Left renal cortex interstitium (tissue), 4 donors: Measurements from ENCODE around the gene CHST2. TPM values are rescaled to one million over a fixed set of nuclear protein-coding genes. Genes with fewer than 3 reads are reported as not detected.

Experiments
- DNase-seq, 4 donors: peaks; one replicate each; pipeline ENCODE4 v3.0.0-alpha.2; 2013; ENCODE audit warnings: low read depth in 4 of 4, low spot score in 2 of 4, missing footprints in 1 of 4
- polyA plus RNA-seq, 4 donors: library from polyadenylated mRNA; unstranded; fragments of 120-200 nt; gene quantifications; one replicate each; pipeline ENCODE4 v1.2.1, GENCODE V29; 2013; ENCODE audit not compliant: insufficient read length in 4 of 4

Gene CHST2
- polyA plus RNA-seq, 4 donors, result 23.1 to 46.6 (median 31.8) TPM

DNA sequence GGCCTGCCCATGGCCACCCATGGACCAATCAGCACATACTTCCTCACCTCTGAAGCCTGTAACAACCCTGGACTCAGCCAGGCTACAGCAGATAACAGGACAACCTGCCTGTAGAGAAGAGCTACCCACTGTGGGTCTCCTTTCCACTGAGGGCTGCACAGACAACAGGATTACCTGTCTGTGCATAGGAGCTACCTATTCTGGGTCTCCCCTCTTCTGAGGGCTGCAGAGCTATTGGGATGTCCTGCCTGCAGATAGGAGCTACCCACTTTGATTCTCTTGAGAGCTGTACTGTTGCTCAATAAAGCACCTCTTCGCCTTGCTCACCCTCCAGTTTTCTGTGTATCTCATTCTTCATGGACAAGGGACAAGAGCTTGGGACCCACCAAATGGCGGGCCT lies 23.8 kb upstream of the CHST2 start:
- no peak for DNase-seq

DNA sequence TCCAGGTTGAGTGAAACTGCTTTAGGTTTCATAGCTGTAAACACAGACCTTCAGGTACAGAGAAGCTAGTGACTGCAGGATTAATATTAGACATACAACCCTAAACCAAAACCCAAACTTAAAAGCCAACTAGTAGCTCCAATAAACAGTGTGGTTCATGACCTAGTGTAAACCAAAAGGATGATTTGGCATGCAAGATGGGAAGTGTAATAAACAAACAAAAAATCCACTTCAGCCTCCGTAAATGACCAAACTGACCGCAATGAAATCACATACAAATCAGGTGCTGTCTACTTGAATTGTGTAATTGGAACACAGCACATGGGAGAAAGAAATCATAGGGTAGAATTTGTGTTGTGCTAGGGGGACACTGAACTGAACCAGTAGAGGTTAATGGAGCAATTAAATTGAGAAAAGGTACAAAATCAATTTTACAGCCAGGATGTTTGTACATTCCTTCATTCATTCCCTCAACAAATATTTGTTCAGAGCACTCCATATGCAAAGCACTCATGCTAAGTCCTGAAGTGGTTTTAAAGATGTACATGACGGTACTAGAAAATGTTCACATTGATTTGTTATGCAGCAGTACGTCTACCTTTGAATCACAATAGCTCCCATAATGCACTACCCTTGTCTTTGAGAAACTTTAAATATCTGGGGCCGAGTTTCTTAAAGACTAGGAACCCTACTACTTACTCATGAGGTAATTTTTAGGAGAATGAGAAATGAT lies 21.4 kb upstream of the CHST2 start:
- DNase-seq, result no peak

DNA sequence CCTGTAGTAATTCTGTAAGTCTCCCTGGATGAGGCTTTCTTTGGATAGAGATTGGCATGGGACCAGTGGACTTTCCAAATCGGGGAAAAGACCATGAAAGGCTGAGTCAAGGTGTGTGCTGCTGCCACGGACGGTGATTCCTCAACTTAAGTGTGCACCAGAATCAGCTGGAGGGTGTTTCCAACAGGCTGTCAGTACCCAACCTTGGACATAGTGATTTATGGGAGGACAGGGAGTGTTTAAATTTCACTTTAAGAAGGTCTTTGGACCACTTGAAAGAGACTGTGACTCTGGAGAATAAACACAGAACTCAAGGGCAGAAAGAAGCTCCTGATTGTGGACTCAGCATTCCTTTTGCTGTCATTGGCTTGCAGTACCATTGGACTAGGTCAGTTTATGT lies 20.4 kb upstream of the CHST2 start:
- DNase-seq, result no peak

DNA sequence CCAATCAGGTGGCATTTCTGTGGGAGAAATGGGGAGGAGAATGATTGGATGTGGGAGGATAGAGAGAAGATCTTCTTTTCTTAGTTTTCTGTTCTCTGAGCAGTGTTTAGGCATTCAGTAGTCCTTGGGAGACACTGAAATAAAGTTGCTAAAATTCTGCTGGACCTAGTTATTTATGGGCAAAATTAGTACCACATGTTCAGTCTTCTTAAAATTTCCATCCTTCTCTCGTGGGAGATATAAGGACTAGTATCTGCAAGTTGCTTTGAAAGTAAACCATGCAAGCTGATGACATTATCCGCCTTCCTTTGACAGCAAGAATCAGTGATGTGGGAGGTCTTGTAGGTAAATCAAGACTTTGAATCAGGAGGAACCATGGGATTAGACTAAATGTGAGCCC lies 19.9 kb upstream of the CHST2 start:
- no peak for DNase-seq

- no peak for DNase-seq
Measured at GRCh38 chr3:143100451-143100850, 19.1 kb upstream of the CHST2 start.

DNA sequence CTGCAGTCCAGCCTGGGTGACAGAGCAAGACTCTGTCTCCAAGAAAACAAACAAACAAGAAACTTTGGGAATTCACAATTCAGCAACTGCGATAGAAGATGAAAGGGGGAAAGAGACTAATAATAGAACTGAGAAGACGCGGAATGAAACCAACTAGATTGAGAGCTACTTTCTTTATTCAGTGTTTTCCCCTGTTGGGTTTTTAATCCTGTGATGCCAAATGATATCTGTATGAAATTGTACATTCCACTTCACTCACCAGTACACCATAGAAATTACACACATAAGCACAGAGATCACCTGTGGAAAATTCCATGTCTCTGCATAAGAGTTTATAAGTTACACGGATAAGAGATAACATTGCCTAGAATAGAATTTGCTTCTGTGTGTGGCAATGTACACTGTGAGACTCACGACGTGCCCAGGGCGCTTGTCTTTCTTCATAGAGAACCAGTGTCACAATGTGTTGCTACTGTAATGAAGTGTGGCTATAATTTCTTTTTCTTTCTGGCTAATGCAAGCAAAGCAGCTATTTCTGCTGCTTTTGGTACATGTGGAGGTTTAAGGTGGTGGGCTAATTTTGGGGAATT lies 17.7 kb upstream of the CHST2 start:
- DNase-seq, result no peak

DNA sequence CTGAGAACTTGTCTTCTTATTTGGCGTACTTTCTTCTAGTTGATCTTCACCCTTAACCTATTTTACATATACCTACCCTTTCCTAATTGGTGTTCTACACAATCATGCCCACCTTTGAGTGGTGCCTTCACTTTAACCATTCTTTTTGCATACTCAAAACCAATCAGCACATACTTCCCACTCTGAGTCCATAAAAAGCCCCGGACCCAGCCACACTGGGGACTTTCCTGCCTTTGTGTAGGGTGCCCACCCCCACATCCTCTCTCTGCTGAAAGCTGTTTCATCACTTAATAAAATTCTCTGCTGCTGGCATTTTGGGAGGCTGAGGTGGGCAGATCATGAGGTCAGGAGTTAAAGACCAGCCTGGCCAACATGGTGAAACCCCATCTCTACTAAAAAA lies 15.9 kb upstream of the CHST2 start:
- DNase-seq, result no peak

DNA sequence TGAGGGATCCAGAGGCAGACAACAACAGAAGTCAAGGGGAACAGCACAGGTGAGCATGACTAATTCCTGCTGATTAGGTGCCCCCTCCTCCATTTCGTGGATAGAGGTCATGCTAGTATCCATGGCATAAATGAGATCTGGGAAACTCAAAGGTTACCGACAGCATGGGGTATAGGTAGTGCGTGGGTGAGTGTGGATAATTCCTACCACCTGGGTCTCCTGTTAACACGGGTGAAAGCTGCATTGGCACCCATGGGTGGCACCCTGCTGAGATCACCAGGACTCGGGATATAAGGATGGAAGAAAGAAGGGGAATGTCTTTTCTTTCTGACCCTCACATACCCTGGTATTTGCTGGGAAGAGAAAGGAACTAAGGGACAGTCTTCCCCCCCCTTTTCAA lies 14.4 kb upstream of the CHST2 start:
- DNase-seq, result no peak

DNA sequence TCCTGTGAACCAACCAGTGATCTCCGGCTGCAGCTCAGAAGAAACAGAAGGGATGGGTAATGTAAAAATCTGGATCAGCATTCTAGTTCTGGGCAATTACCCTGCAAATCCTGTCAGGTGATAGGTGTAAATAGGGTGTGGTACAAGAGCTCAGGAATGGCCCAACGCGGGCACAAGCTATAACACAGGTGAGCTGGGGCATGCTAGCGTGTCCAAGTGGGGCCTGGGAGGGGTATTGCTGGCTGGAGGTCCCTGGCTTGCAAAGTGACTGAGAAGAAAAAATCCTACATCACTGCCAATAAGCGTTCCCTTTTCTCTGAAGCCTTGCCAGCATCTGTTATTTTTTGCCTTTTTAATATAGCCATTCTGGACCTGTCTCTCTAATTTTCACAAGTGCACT lies 9.7 kb upstream of the CHST2 start:
- no peak for DNase-seq

- DNase-seq, result no peak
Measured at GRCh38 chr3:143110371-143110770, 9.2 kb upstream of the CHST2 start.

DNA sequence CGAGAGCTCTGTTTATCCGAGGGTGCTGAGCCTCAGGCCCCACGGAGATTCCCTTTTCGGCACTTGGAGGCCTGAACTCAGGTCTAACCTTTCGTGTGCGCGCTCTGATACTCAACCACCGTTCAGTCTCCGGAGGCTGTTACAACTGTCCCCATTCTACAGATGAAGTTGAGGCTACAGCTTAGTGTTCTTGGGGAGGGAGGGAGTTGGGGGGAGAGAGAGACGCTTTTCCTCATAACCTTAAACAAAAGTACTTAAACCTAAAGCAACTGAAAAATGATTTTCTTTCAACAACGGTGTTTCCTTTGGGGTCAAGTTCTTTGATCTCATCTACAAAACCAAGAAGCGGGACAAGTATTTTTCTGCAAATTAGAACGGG lies 952 bp upstream of the CHST2 start:
- peak in 1 of 4 donors; percentile 19 for DNase-seq

- peak in 1 of 4 donors; percentile 19 for DNase-seq
Measured at GRCh38 chr3:143119974-143120715, 574 bp downstream of the CHST2 start.

GRCh38 chr3:143120716-143121240 lies 1.2 kb downstream of the CHST2 start:
- no peak for DNase-seq

DNA sequence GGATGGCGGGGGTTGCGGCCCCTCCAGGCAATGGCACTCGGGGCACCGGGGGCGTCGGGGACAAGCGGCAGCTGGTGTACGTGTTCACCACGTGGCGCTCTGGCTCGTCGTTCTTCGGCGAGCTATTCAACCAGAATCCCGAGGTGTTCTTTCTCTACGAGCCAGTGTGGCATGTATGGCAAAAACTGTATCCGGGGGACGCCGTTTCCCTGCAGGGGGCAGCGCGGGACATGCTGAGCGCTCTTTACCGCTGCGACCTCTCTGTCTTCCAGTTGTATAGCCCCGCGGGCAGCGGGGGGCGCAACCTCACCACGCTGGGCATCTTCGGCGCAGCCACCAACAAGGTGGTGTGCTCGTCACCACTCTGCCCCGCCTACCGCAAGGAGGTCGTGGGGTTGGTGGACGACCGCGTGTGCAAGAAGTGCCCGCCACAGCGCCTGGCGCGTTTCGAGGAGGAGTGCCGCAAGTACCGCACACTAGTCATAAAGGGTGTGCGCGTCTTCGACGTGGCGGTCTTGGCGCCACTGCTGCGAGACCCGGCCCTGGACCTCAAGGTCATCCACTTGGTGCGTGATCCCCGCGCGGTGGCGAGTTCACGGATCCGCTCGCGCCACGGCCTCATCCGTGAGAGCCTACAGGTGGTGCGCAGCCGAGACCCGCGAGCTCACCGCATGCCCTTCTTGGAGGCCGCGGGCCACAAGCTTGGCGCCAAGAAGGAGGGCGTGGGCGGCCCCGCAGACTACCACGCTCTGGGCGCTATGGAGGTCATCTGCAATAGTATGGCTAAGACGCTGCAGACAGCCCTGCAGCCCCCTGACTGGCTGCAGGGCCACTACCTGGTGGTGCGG lies 1.9 kb downstream of the CHST2 start:
- DNase-seq, result peak in 1 of 4 donors; percentile 31

DNA sequence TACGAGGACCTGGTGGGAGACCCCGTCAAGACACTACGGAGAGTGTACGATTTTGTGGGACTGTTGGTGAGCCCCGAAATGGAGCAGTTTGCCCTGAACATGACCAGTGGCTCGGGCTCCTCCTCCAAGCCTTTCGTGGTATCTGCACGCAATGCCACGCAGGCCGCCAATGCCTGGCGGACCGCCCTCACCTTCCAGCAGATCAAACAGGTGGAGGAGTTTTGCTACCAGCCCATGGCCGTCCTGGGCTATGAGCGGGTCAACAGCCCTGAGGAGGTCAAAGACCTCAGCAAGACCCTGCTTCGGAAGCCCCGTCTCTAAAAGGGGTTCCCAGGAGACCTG lies 2.5 kb downstream of the CHST2 start:
- DNase-seq, result no peak

GRCh38 chr3:143122608-143123352 lies 3.2 kb downstream of the CHST2 start:
- no peak for DNase-seq

GRCh38 chr3:143123353-143123984 lies 3.9 kb downstream of the CHST2 start:
- no peak for DNase-seq

- no peak for DNase-seq
Measured at GRCh38 chr3:143124601-143125520, 5.3 kb downstream of the CHST2 start.

DNA sequence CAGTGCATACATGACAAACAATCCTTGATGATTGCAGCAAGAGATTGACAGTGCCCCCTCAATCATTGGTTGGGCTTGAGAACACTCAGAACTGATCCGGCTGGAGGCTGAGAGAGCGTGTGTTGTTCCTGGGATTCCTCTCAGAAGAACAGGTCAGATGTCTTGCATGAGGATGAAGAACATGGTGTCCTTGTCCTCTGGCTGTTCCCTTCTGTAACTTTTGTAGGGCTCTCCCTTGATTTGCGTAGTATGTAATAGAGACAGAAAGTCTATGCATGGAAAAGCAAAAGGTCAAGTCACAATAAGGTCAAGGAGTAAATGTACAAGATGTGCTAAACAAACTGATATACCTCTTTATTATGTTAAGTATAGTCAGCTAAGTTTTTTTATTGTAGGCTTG lies 8.2 kb downstream of the CHST2 start:
- no peak for DNase-seq
